NCI-H510A treated with DMSO at 0.1 percent for 48 hours (cell line): ENCODE data around the gene ZNF343.
"Not testable (repeated sequence)": the region's sequence is repeated elsewhere in the genome, so short reads cannot be mapped to it uniquely, and the experiment has no call there.

Source experiments
- DNase-seq: peaks from one replicate; lab custom pipeline; 2025; lab: John Stamatoyannopoulos, UW

Gene ZNF343

GRCh38 chr20:2521369-2522305 is 12.9 kb upstream of the ZNF343 start:
- DNase-seq = peak; percentile 49

GRCh38 chr20:2520617-2521016 is 11.9 kb upstream of the ZNF343 start:
- DNase-seq = no peak

- no peak for DNase-seq
Measured at GRCh38 chr20:2519115-2519809, 10.5 kb upstream of the ZNF343 start.

GRCh38 chr20:2518558-2518957 is 9.8 kb upstream of the ZNF343 start:
- DNase-seq = no peak

- no peak for DNase-seq
Measured at GRCh38 chr20:2518096-2518495, 9.4 kb upstream of the ZNF343 start.

GRCh38 chr20:2516399-2516798 is 7.7 kb upstream of the ZNF343 start:
- no peak for DNase-seq

- DNase-seq = no peak
Measured at GRCh38 chr20:2515203-2515602, 6.5 kb upstream of the ZNF343 start.

- no peak for DNase-seq
Measured at GRCh38 chr20:2509794-2510193, 1.1 kb upstream of the ZNF343 start.

GRCh38 chr20:2509468-2509781 is 710 bp upstream of the ZNF343 start:
- DNase-seq = no peak

GRCh38 chr20:2507875-2508630 is 662 bp downstream of the ZNF343 start:
- no peak for DNase-seq

GRCh38 chr20:2507464-2507863 is 1.3 kb downstream of the ZNF343 start:
- no peak for DNase-seq

GRCh38 chr20:2506426-2506825 is 2.3 kb downstream of the ZNF343 start:
- not testable (repeated sequence) for DNase-seq

- DNase-seq = not testable (repeated sequence)
Measured at GRCh38 chr20:2504803-2505202, 3.9 kb downstream of the ZNF343 start.

- DNase-seq = not testable (repeated sequence)
Measured at GRCh38 chr20:2502808-2503384, 5.8 kb downstream of the ZNF343 start.

GRCh38 chr20:2485661-2486060 is 23.1 kb downstream of the ZNF343 start:
- DNase-seq = no peak

- no peak for DNase-seq
Measured at GRCh38 chr20:2485080-2485479, 23.6 kb downstream of the ZNF343 start.

- DNase-seq = no peak
Measured at GRCh38 chr20:2483504-2483903, 25.2 kb downstream of the ZNF343 start.

GRCh38 chr20:2480381-2480780 is 28.3 kb downstream of the ZNF343 start:
- no peak for DNase-seq

- no peak for DNase-seq
Measured at GRCh38 chr20:2476742-2477615, 31.7 kb downstream of the ZNF343 start.

- no peak for DNase-seq
Measured at GRCh38 chr20:2475850-2476741, 32.6 kb downstream of the ZNF343 start.
